ENCODE measurements around the gene COIL.

GRCh38 chr17:56933151-56933745 lies 27.6 kb downstream of the COIL start:
- no peak for TF ChIP-seq GATA2 (IDR thresholded peaks at IDR 0.05; ENCODE audit: low read depth, low read length)
- no peak for TF ChIP-seq GATA3 (IDR thresholded peaks at IDR 0.05; ENCODE audit: low read depth, low read length)

Data from SH-SY5Y (cell line).